Sigmoid colon (tissue), 4 donors: ENCODE results near the gene KCNMB1.

Source experiments
- EP300 ChIP-seq, 4 donors: sonication (generic); formaldehyde crosslinking; IDR thresholded peaks; one replicate each; pipeline ENCODE4 v1.6.1; 2017; ENCODE audit warnings: antibody characterized with exemption in 4 of 4
- POLR2A ChIP-seq, 2 donors: fragments of 450-650 bp; IDR thresholded peaks; one replicate each; pipeline ENCODE4 v1.6.1; 2016; ENCODE audit warnings: antibody characterized with exemption in 2 of 2, mild to moderate bottlenecking in 2 of 2, moderate library complexity in 2 of 2
- TF ChIP-seq, protein P1 (sequence below), 4 experiments: fragments of 450-650 bp in 3 of 4; fragments of 200-600 bp in 1 of 4; IDR thresholded peaks; one replicate each; pipeline ENCODE4 v1.5.1; 2016 to 2019; ENCODE audit warnings: antibody characterized with exemption in 4 of 4, mild to moderate bottlenecking in 3 of 4, moderate library complexity in 2 of 4

DNA sequence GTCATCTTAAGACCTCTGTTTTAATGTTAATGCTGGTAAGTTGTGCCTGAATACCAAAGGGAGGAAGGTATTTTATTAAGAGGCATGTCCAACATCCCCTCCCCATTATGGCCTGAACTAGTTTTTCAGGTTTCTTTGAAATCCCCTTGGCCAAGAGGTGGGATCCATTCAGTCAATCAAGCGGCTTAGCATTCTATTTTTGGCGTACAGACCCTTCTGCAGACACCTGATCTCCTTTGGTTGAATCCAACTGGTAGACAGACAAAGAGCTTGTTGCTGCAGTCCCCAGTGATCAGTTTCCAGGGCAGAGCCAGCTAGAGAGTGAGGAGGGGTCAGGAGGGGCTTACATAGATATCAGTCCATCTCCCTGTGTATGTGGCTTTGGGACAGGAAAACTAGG lies 7.9 kb upstream of the KCNMB1 start:
- TF ChIP-seq, protein P1, sequence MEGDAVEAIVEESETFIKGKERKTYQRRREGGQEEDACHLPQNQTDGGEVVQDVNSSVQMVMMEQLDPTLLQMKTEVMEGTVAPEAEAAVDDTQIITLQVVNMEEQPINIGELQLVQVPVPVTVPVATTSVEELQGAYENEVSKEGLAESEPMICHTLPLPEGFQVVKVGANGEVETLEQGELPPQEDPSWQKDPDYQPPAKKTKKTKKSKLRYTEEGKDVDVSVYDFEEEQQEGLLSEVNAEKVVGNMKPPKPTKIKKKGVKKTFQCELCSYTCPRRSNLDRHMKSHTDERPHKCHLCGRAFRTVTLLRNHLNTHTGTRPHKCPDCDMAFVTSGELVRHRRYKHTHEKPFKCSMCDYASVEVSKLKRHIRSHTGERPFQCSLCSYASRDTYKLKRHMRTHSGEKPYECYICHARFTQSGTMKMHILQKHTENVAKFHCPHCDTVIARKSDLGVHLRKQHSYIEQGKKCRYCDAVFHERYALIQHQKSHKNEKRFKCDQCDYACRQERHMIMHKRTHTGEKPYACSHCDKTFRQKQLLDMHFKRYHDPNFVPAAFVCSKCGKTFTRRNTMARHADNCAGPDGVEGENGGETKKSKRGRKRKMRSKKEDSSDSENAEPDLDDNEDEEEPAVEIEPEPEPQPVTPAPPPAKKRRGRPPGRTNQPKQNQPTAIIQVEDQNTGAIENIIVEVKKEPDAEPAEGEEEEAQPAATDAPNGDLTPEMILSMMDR (IDR thresholded peaks at IDR 0.05) = no peak
- TF ChIP-seq POLR2A (IDR thresholded peaks at IDR 0.05) = no peak
- TF ChIP-seq EP300 (IDR thresholded peaks at IDR 0.05) = no peak
